Endothelial cell (in vitro differentiated cells): ENCODE data around the gene RNF125. TPM values are rescaled to one million over a fixed set of nuclear protein-coding genes. Genes with fewer than 3 reads are reported as not detected.

Experiments used
- DNase-seq: peaks from one replicate; pipeline ENCODE4 v3.0.0; 2021; ENCODE audit warnings: low spot score
- H3K27ac Mint-ChIP-seq: one replicate; pipeline ENCODE4 v1.8.0; 2021; ENCODE audit warnings: mixed read lengths, inconsistent platforms; ENCODE audit not compliant: unreplicated experiment
- H3K27me3 Mint-ChIP-seq: one replicate; pipeline ENCODE4 v1.8.0; 2021; ENCODE audit warnings: mild to moderate bottlenecking, moderate library complexity, mixed read lengths, inconsistent platforms; ENCODE audit not compliant: unreplicated experiment
- H3K36me3 Mint-ChIP-seq: one replicate; pipeline ENCODE4 v1.8.0; 2021; ENCODE audit warnings: mild to moderate bottlenecking, low read depth, mixed read lengths, inconsistent platforms; ENCODE audit not compliant: unreplicated experiment
- H3K4me1 Mint-ChIP-seq: one replicate; pipeline ENCODE4 v1.8.0; 2021; ENCODE audit warnings: mild to moderate bottlenecking, mixed read lengths, inconsistent platforms; ENCODE audit not compliant: unreplicated experiment
- H3K4me3 Mint-ChIP-seq: one replicate; pipeline ENCODE4 v1.8.0; 2021; ENCODE audit warnings: mild to moderate bottlenecking, mixed read lengths, inconsistent platforms; ENCODE audit not compliant: unreplicated experiment
- H3K9me3 Mint-ChIP-seq: one replicate; pipeline ENCODE4 v1.8.0; 2021; ENCODE audit warnings: mixed read lengths, inconsistent platforms; ENCODE audit not compliant: unreplicated experiment
- CTCF ChIP-seq: fragments of 200-600 bp; sonication (generic); IDR thresholded peaks from one replicate; pipeline ENCODE4 v1.5.0; 2021; ENCODE audit warnings: antibody characterized with exemption; ENCODE audit not compliant: unreplicated experiment
- total RNA-seq: library from RNA; stranded (reverse); fragmentation: NEBNext Ultra II Directional; extraction: Animal tissue kit (Norgen Biotek cat#: 25700); gene quantifications from one replicate; pipeline ENCODE4 v1.2.1, GENCODE V29; 2021; ENCODE audit not compliant: unreplicated experiment

The RNF125 gene
- total RNA-seq, 1 donor from 2014 or later: 5.2 TPM

GRCh38 chr18:32037616-32038015, 19.0 kb downstream of the RNF125 start:
- no peak for TF ChIP-seq CTCF
- Mint-ChIP-seq H3K4me3 (no peak overlapping the region), H3K36me3 (peaks cover 14% of the 10 kb centered on the region), H3K27ac (no peak overlapping the region), H3K4me1 (no peaks in the 10 kb centered on the region), H3K27me3 (no peaks in the 10 kb centered on the region), H3K9me3 (no peaks in the 10 kb centered on the region)
- no peak for DNase-seq

- no peak overlapping the region for H3K27ac Mint-ChIP-seq
- no peaks in the 10 kb centered on the region for H3K4me1 Mint-ChIP-seq
- no peak for DNase-seq
- peaks cover 14% of the 10 kb centered on the region for H3K36me3 Mint-ChIP-seq
- no peaks in the 10 kb centered on the region for H3K27me3 Mint-ChIP-seq
- no peak for TF ChIP-seq CTCF
- no peak overlapping the region for H3K4me3 Mint-ChIP-seq
- H3K9me3 Mint-ChIP-seq: no peaks in the 10 kb centered on the region
Measured at GRCh38 chr18:32040936-32041335, 22.3 kb downstream of the RNF125 start.

- Mint-ChIP-seq H3K9me3 (no peaks in the 10 kb centered on the region), H3K4me1 (no peaks in the 10 kb centered on the region), H3K36me3 (peaks cover 10% of the 10 kb centered on the region), H3K27me3 (no peaks in the 10 kb centered on the region), H3K4me3 (no peak overlapping the region), H3K27ac (no peak overlapping the region)
- no peak for TF ChIP-seq CTCF
- no peak for DNase-seq
Measured at GRCh38 chr18:32042337-32042736, 23.7 kb downstream of the RNF125 start.

GRCh38 chr18:32048507-32049091, 30.0 kb downstream of the RNF125 start:
- no peak overlapping the region for H3K4me3 Mint-ChIP-seq
- no peak for TF ChIP-seq CTCF
- H3K27ac Mint-ChIP-seq: peak overlapping the region; percentile 1
- peaks cover 9% of the 10 kb centered on the region for H3K4me1 Mint-ChIP-seq
- H3K36me3 Mint-ChIP-seq: no peaks in the 10 kb centered on the region
- DNase-seq: no peak
- no peaks in the 10 kb centered on the region for H3K27me3 Mint-ChIP-seq
- H3K9me3 Mint-ChIP-seq: no peaks in the 10 kb centered on the region

- H3K27ac Mint-ChIP-seq: no peak overlapping the region
- no peaks in the 10 kb centered on the region for H3K36me3 Mint-ChIP-seq
- DNase-seq: no peak
- no peaks in the 10 kb centered on the region for H3K27me3 Mint-ChIP-seq
- no peak for TF ChIP-seq CTCF
- peaks cover 9% of the 10 kb centered on the region for H3K4me1 Mint-ChIP-seq
- H3K4me3 Mint-ChIP-seq: no peak overlapping the region
- no peaks in the 10 kb centered on the region for H3K9me3 Mint-ChIP-seq
Measured at GRCh38 chr18:32049393-32050171, 31.0 kb downstream of the RNF125 start.
